Osteocyte (in vitro differentiated cells): Measurements from ENCODE around the gene AGRN. TPM values are rescaled to one million over a fixed set of nuclear protein-coding genes. Genes with fewer than 3 reads are reported as not detected.

Experiments
- DNase-seq: peaks from one replicate; pipeline ENCODE4 v3.0.0; 2021; ENCODE audit warnings: mixed read lengths; ENCODE audit not compliant: unreplicated experiment; ENCODE audit errors: extremely low spot score
- H3K27ac Mint-ChIP-seq: one replicate; pipeline ENCODE4 v1.8.0; 2021; ENCODE audit warnings: mild to moderate bottlenecking, mixed read lengths; ENCODE audit not compliant: unreplicated experiment
- H3K27me3 Mint-ChIP-seq: one replicate; pipeline ENCODE4 v1.8.0; 2021; ENCODE audit warnings: mixed read lengths; ENCODE audit not compliant: unreplicated experiment
- H3K36me3 Mint-ChIP-seq: one replicate; pipeline ENCODE4 v1.8.0; 2021; ENCODE audit warnings: mixed read lengths; ENCODE audit not compliant: unreplicated experiment
- H3K4me1 Mint-ChIP-seq: one replicate; pipeline ENCODE4 v1.8.0; 2021; ENCODE audit warnings: mixed read lengths; ENCODE audit not compliant: unreplicated experiment
- H3K4me3 Mint-ChIP-seq: one replicate; pipeline ENCODE4 v1.8.0; 2021; ENCODE audit warnings: mild to moderate bottlenecking, moderate library complexity, mixed read lengths; ENCODE audit not compliant: unreplicated experiment
- H3K9me3 Mint-ChIP-seq: one replicate; pipeline ENCODE4 v1.8.0; 2021; ENCODE audit warnings: mixed read lengths; ENCODE audit not compliant: unreplicated experiment
- total RNA-seq: library from RNA; stranded (reverse); gene quantifications from 2 replicates; pipeline ENCODE4 v1.2.1, GENCODE V29; 2021
- TF ChIP-seq, protein P1 (sequence below): fragments of 200-600 bp; sonication (generic); IDR thresholded peaks from 2 replicates; pipeline ENCODE4 v1.5.0; 2021; ENCODE audit warnings: antibody characterized with exemption, mild to moderate bottlenecking, moderate library complexity

Gene AGRN
- total RNA-seq, 1 donor from 2014 or later, result 191 TPM

DNA sequence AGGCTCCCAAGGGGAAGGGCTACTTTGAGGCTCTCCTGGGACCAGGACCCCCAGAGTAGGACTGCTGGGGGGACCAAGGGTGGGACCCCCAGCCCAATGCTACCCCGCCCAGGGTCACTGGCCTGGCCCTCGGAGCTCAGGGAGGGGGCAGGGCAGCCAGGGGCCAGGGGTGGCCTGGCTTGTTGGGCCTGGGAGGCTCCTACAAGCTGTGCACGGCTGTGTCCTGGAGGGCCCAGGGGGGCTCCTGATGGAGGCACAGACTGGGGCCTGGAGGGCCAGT is 22.3 kb upstream of the AGRN start:
- Mint-ChIP-seq H3K4me1 (peaks cover 12% of the 10 kb centered on the region), H3K4me3 (no peak overlapping the region), H3K36me3 (peaks cover under 1% of the 10 kb centered on the region), H3K27me3 (no peaks in the 10 kb centered on the region), H3K9me3 (peaks cover under 1% of the 10 kb centered on the region), H3K27ac (no peak overlapping the region)
- TF ChIP-seq, protein P1, sequence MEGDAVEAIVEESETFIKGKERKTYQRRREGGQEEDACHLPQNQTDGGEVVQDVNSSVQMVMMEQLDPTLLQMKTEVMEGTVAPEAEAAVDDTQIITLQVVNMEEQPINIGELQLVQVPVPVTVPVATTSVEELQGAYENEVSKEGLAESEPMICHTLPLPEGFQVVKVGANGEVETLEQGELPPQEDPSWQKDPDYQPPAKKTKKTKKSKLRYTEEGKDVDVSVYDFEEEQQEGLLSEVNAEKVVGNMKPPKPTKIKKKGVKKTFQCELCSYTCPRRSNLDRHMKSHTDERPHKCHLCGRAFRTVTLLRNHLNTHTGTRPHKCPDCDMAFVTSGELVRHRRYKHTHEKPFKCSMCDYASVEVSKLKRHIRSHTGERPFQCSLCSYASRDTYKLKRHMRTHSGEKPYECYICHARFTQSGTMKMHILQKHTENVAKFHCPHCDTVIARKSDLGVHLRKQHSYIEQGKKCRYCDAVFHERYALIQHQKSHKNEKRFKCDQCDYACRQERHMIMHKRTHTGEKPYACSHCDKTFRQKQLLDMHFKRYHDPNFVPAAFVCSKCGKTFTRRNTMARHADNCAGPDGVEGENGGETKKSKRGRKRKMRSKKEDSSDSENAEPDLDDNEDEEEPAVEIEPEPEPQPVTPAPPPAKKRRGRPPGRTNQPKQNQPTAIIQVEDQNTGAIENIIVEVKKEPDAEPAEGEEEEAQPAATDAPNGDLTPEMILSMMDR, result no peak
- no peak for DNase-seq

- Mint-ChIP-seq H3K4me1 (peaks cover 14% of the 10 kb centered on the region), H3K4me3 (peak overlapping the region; percentile 75), H3K27me3 (no peaks in the 10 kb centered on the region), H3K27ac (peak overlapping the region; percentile 31), H3K9me3 (no peaks in the 10 kb centered on the region), H3K36me3 (peaks cover 1% of the 10 kb centered on the region)
- no peak for DNase-seq
- TF ChIP-seq, protein P1, result no peak
Observed at GRCh38 chr1:997993-998744, 21.8 kb upstream of the AGRN start.

DNA sequence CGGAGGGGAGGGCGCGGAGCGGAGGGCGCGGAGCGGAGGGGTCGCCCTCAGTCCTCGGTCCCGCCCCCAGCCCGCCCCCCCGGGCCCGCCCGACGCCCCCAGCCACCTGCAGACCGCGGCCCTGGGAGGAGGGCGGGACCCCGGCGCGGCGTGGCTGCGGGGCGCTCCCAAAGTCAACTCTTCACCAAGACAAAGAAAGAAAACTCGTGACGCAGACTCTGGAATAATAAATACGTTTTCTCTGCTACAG is 21.2 kb upstream of the AGRN start:
- peaks cover 2% of the 10 kb centered on the region for H3K36me3 Mint-ChIP-seq
- TF ChIP-seq, protein P1, result peak; percentile 3
- H3K9me3 Mint-ChIP-seq, result no peaks in the 10 kb centered on the region
- H3K27me3 Mint-ChIP-seq, result no peaks in the 10 kb centered on the region
- H3K4me1 Mint-ChIP-seq, result peaks cover 15% of the 10 kb centered on the region
- H3K27ac Mint-ChIP-seq, result no peak overlapping the region
- peak overlapping the region; percentile 75 for H3K4me3 Mint-ChIP-seq
- peak; percentile 84 for DNase-seq

GRCh38 chr1:998995-999724 is 20.8 kb upstream of the AGRN start:
- DNase-seq, result peak; percentile 84
- Mint-ChIP-seq H3K9me3 (no peaks in the 10 kb centered on the region), H3K27me3 (no peaks in the 10 kb centered on the region), H3K27ac (no peak overlapping the region), H3K4me3 (peak overlapping the region; percentile 78), H3K36me3 (peaks cover 2% of the 10 kb centered on the region), H3K4me1 (peaks cover 15% of the 10 kb centered on the region)
- TF ChIP-seq, protein P1, result no peak

DNA sequence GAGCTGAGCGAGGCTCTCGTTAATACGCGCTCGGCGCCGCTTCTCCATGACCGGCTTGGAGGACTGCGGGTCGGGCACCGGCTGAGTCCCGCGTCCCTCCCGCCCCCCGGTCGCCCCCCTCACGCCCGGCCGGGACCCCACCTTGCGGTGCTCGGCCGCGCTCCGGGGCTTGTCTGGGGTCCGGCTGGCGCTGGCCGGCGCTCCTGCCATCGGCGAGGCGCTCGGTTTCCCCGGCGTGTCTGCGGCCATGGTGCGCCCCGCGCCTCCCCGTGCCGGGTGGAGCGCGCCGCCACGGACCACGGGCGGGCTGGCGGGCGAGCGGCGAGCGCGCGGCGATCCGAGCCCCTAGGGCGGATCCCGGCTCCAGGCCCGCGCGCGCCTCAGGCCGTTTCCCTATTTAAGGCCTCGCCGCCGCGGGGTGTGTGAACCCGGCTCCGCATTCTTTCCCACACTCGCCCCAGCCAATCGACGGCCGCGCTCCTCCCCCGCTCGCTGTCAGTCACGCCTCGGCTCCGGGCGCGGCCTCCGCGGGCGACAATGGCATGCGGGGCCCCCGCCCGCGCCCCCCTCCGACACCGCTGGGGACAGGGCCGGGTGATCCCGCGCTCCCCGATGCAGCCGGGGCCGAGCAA is 20.1 kb upstream of the AGRN start, which contains the start of gene HES4:
HES4 (minus strand) TSS at position 373 of the 632 bp plus-strand sequence; CDS start at position 249, 124 bp downstream.
- TF ChIP-seq, protein P1, result no peak
- Mint-ChIP-seq H3K9me3 (no peaks in the 10 kb centered on the region), H3K4me3 (peak within 1 kb of the TSS; percentile 88), H3K4me1 (peaks cover 20% of the 10 kb centered on the region), H3K36me3 (peaks cover 2% of the 10 kb centered on the region), H3K27me3 (no peaks in the 10 kb centered on the region), H3K27ac (peak within 1 kb of the TSS; percentile 96)
- DNase-seq, result peak; percentile 96
